ENCODE results near the gene FAM162A.

Gene FAM162A

DNA sequence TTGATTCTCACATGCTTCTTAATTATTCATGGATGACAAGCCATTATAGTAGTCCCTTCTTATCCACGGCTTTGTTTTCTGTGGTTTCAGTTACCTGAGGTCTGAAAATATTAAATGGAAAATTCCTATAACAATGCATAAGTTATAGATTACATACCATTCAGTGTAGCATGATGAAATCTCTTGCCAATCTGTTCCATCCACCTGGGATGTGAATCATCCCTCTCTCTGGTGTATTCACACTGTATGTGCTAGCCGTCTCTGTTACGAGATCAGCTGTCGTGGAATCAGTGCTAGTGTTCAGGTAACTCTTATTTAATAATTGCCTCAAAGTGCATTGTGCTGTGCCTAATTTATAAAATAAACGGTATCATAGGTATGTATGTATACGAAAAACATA lies 26.7 kb downstream of the FAM162A start:
- DNase-seq (ENCODE audit: extremely low spot score), result no peak
- POLR2A ChIA-PET, result interaction anchor here (2.4 kb wide), 1 partner anchor 26 kb away, joined by 8 read pairs; the partner anchor contains the start of gene FAM162A

DNA sequence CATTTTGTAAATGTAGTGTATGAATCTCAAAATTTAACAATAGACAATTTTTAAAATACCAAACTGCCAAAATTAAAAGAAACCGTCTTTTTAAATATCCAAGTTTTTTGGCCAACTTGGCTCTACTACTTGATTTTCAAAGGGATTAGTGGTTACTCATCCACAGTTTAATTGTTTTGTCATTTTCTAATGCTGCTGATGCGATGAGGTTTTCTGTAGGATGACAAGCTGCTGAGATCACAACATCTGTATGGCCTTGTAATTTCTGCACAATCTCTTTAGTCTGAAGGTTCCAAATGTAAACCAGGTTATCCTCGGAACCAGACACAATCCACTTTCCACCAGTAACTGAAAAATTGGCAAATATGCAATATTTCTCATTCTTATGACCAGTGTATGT lies 30.4 kb downstream of the FAM162A start:
- POLR2A ChIA-PET, result interaction anchor here (2.7 kb wide), 1 partner anchor 31 kb away, joined by 34 read pairs; the partner anchor contains the start of genes FAM162A and MIX23
- no peak for TF ChIP-seq ELF4 (IDR thresholded peaks at IDR 0.05)
- TF ChIP-seq, protein P1, sequence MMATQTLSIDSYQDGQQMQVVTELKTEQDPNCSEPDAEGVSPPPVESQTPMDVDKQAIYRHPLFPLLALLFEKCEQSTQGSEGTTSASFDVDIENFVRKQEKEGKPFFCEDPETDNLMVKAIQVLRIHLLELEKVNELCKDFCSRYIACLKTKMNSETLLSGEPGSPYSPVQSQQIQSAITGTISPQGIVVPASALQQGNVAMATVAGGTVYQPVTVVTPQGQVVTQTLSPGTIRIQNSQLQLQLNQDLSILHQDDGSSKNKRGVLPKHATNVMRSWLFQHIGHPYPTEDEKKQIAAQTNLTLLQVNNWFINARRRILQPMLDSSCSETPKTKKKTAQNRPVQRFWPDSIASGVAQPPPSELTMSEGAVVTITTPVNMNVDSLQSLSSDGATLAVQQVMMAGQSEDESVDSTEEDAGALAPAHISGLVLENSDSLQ (IDR thresholded peaks at IDR 0.05), result no peak
- no peak for TF ChIP-seq SP1 (IDR thresholded peaks at IDR 0.05)
- no peak for TF ChIP-seq L3MBTL2 (conservative IDR thresholded peaks at IDR 0.05)
- no peak for TF ChIP-seq FOXK2 (IDR thresholded peaks at IDR 0.05)
- TF ChIP-seq LEF1 (IDR thresholded peaks at IDR 0.05; ENCODE audit: borderline replicate concordance), result no peak
- no peak for TF ChIP-seq ARNT (IDR thresholded peaks at IDR 0.05)
- TF ChIP-seq HDGF (IDR thresholded peaks at IDR 0.05; ENCODE audit: borderline replicate concordance), result no peak
- TF ChIP-seq CTBP1 (IDR thresholded peaks at IDR 0.05; ENCODE audit: borderline replicate concordance), result no peak
- TF ChIP-seq ZNF384 (IDR thresholded peaks at IDR 0.05), result no peak
- no peak for TF ChIP-seq SUZ12 (IDR thresholded peaks at IDR 0.05)
- TF ChIP-seq NFRKB (IDR thresholded peaks at IDR 0.05), result no peak
- no peak for TF ChIP-seq FOXM1 (IDR thresholded peaks at IDR 0.05; ENCODE audit: borderline replicate concordance)
- TF ChIP-seq TARDBP (IDR thresholded peaks at IDR 0.05), result no peak
- no peak for TF ChIP-seq BHLHE40 (IDR thresholded peaks at IDR 0.05; ENCODE audit: borderline replicate concordance)
- TF ChIP-seq FOXA1 (IDR thresholded peaks at IDR 0.05), result no peak
- DNase-seq (ENCODE audit: extremely low spot score), result no peak
- CTCF ChIA-PET, result no interaction called here

More for the DNA sequence above, 26.7 kb downstream of the FAM162A start:
- CTCF ChIA-PET, result no interaction called here
- TF ChIP-seq SUZ12 (IDR thresholded peaks at IDR 0.05) (no peak), CTBP1 (IDR thresholded peaks at IDR 0.05; ENCODE audit: borderline replicate concordance) (no peak)

DNA sequence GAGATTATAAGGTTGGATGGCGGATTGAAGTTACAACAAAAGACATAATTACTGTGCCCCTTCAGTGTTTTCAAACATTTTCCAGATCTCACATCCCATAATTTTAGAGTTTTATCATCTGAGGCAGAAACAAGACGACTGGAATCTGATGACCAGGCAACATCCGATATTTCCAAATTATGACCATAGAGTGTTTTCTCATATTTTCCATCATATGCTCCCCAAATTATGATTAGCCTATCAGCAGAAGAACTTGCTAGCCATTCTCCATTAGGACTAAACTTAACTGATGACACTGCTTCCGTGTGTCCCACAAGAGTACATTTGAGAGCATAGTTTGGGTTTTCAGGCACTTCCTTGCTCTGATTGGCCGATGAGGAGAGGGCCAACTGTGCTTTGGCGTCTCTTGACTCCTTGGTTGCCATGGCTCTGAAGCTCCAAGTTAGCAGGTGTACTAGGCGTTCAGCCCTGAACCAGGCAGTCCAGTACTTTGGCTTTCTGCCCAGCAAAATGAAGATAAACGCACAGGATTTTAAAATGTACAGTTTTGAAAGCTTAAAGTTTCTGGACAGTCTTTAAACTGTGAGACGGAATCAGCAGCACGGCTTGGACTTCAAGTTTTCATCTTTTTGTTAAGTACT lies 31.2 kb downstream of the FAM162A start:
- ChIA-PET CTCF (interaction anchor here (1.5 kb wide), 1 partner anchor 22 kb away, joined by 5 read pairs; no protein-coding TSS in a partner anchor), POLR2A (interaction anchor here (0.8 to 2.7 kb wide), 7 partner anchors 7 to 135 kb away, joined by 3 to 34 read pairs (median 6); partner anchors contain the start of genes FAM162A, KPNA1 and MIX23)
- TF ChIP-seq CTBP1 (IDR thresholded peaks at IDR 0.05; ENCODE audit: borderline replicate concordance) (no peak), FOXA1 (IDR thresholded peaks at IDR 0.05) (no peak), FOXM1 (IDR thresholded peaks at IDR 0.05; ENCODE audit: borderline replicate concordance) (no peak), SUZ12 (IDR thresholded peaks at IDR 0.05) (no peak), NFRKB (IDR thresholded peaks at IDR 0.05) (no peak), ARNT (IDR thresholded peaks at IDR 0.05) (no peak), ZNF384 (IDR thresholded peaks at IDR 0.05) (no peak), TARDBP (IDR thresholded peaks at IDR 0.05) (no peak), L3MBTL2 (conservative IDR thresholded peaks at IDR 0.05) (no peak), FOXK2 (IDR thresholded peaks at IDR 0.05) (no peak), SP1 (IDR thresholded peaks at IDR 0.05) (no peak), LEF1 (IDR thresholded peaks at IDR 0.05; ENCODE audit: borderline replicate concordance) (no peak), BHLHE40 (IDR thresholded peaks at IDR 0.05; ENCODE audit: borderline replicate concordance) (no peak), HDGF (IDR thresholded peaks at IDR 0.05; ENCODE audit: borderline replicate concordance) (no peak), ELF4 (IDR thresholded peaks at IDR 0.05) (no peak)
- TF ChIP-seq, protein P1 (IDR thresholded peaks at IDR 0.05), result no peak
- peak; percentile 65 for DNase-seq (ENCODE audit: extremely low spot score)

DNA sequence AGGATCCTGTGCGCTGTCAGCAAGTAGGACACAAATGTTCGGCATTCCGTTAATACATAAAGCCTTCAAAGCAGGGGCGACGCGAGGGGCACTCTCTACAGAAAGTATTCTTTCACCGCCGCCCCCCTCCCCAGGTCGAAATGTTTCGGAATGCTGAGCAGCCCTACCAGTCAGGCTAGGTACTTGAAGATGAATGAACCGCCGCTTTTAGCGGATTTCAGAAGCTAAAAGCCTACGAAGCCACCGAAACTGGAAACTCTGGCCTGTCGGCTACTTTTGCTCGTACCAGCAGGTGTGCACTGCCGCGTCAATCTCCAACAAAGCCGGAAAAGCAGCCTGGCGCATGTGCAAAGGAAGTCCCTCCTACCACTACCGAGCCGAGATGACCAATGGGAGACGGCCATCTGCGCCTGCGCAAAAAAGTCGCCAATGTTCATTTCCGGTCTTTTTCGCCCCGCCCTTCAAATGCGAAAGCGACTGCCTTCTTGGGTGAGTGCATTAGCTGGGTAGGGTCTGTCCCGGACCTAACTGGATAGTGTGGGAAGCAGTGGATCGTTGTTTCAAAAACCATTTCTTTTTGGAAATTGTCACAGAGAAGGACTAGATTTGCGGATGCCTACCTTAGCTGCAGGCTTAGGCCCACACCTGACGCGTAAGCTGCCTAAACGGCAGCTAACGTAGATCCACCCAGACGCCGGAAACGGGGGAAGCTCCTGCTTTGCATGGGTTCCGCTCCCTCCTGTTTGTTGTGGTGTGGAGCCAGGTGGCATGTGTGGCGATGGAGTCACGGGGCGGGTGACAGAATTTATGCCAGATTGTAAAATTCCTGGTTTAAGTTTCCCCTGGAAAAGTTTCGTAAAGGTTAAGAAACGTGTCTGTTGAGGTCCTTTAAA lies 32.0 kb downstream of the FAM162A start, which contains the start of gene WDR5B:
TSS of gene WDR5B (minus strand) at position 301 of the 893 bp plus-strand sequence. CDS start 534 bp downstream, outside the sequence.
- POLR2A ChIA-PET, result interaction anchor here (0.6 to 2.7 kb wide), 22 partner anchors 8 to 380 kb away, joined by 3 to 34 read pairs (median 3); partner anchors contain the start of genes DTX3L, FAM162A, KPNA1 and MIX23
- DNase-seq (ENCODE audit: extremely low spot score), result peak; percentile 98
- TF ChIP-seq BHLHE40 (IDR thresholded peaks at IDR 0.05; ENCODE audit: borderline replicate concordance), result no peak
- TF ChIP-seq, protein P1 (IDR thresholded peaks at IDR 0.05), result peak; percentile 95
- TF ChIP-seq L3MBTL2 (conservative IDR thresholded peaks at IDR 0.05), result peak; percentile 64
- TF ChIP-seq ELF4 (IDR thresholded peaks at IDR 0.05), result peak; percentile 76
- TF ChIP-seq HDGF (IDR thresholded peaks at IDR 0.05; ENCODE audit: borderline replicate concordance), result no peak
- CTCF ChIA-PET, result interaction anchor here (0.9 to 1.5 kb wide), 3 partner anchors 23 to 42 kb away, joined by 3 to 5 read pairs (median 3); partner anchors contain the start of gene FAM162A

DNA sequence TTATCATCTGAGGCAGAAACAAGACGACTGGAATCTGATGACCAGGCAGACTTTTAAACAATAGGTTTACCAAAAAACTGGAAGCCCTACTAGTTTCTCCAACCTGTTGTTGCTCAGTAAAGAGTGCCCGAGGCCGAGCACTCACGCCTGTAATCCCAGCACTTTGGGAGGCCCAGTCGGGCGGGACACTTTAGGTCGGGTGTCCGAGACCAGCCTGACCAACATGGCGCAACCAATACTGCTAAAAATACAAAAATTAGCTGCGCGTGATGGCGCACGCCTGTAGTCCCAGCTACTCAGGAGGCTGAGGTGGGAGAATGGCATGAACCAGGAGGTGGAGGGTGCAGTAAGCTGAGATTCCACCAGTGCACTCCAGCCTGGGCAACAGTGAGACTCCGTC lies 33.0 kb downstream of the FAM162A start:
- DNase-seq (ENCODE audit: extremely low spot score), result no peak
- TF ChIP-seq ELF4 (IDR thresholded peaks at IDR 0.05) (no peak), BHLHE40 (IDR thresholded peaks at IDR 0.05; ENCODE audit: borderline replicate concordance) (no peak), SUZ12 (IDR thresholded peaks at IDR 0.05) (no peak), TARDBP (IDR thresholded peaks at IDR 0.05) (no peak), LEF1 (IDR thresholded peaks at IDR 0.05; ENCODE audit: borderline replicate concordance) (no peak), FOXA1 (IDR thresholded peaks at IDR 0.05) (no peak)
- POLR2A ChIA-PET, result interaction anchor here (0.8 to 2.7 kb wide), 11 partner anchors 14 to 148 kb away, joined by 3 to 34 read pairs (median 3); partner anchors contain the start of genes DTX3L, FAM162A, KPNA1 and MIX23
- CTCF ChIA-PET, result interaction anchor here (0.9 to 1.5 kb wide), 3 partner anchors 24 to 41 kb away, joined by 3 to 5 read pairs (median 3); partner anchors contain the start of gene FAM162A

Measured in HEK293T (cell line).